Breast epithelium (tissue), 3 donors: ENCODE results near the gene PNKD.

ENCODE experiments used
- POLR2AphosphoS5 ChIP-seq, 3 donors: sonication (generic); formaldehyde crosslinking; IDR thresholded peaks; one replicate each; pipeline ENCODE4 v1.6.1; 2017; ENCODE audit warnings: antibody characterized with exemption in 3 of 3
- TF ChIP-seq, protein P1 (sequence below), 3 donors: fragments of 450-650 bp; IDR thresholded peaks; one replicate each; pipeline ENCODE4 v1.5.1; 2016 to 2017; ENCODE audit warnings: antibody characterized with exemption in 3 of 3, mild to moderate bottlenecking in 3 of 3, moderate library complexity in 3 of 3

DNA sequence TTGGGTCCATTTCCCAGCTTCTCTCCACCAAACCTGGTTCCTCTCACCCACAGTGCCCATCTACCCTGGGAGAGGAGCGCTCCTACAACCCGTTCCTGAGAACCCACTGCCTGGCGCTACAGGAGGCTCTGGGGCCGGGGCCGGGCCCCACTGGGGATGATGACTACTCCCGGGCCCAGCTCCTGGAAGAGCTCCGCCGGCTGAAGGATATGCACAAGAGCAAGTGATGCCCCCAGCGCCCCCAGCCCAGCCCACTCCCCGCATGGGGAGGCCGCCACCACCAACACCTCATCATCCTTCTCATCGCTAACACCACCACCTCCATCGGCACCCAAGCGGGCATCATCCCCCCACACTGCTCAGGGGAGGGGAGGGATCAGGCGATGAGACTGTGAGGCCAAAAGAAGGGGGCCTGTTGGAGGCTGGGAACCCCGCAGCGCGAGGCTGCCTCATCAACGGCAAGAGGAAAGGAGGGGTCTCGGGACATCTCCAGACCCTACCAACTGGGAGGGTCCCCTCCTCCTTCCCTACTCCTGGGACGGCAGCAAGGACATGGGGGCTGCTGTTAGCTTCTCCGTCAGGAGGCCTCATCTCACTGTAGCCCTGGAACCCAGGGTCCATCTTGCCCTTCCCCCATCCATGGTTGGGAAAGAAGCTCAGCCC lies 74.6 kb downstream of the PNKD start:
- TF ChIP-seq, protein P1, sequence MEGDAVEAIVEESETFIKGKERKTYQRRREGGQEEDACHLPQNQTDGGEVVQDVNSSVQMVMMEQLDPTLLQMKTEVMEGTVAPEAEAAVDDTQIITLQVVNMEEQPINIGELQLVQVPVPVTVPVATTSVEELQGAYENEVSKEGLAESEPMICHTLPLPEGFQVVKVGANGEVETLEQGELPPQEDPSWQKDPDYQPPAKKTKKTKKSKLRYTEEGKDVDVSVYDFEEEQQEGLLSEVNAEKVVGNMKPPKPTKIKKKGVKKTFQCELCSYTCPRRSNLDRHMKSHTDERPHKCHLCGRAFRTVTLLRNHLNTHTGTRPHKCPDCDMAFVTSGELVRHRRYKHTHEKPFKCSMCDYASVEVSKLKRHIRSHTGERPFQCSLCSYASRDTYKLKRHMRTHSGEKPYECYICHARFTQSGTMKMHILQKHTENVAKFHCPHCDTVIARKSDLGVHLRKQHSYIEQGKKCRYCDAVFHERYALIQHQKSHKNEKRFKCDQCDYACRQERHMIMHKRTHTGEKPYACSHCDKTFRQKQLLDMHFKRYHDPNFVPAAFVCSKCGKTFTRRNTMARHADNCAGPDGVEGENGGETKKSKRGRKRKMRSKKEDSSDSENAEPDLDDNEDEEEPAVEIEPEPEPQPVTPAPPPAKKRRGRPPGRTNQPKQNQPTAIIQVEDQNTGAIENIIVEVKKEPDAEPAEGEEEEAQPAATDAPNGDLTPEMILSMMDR (IDR thresholded peaks at IDR 0.05) = no peak
- no peak for TF ChIP-seq POLR2AphosphoS5 (IDR thresholded peaks at IDR 0.05)
